HG02852 (cell line): ENCODE results near the gene SRGAP3.

Source experiments
- ATAC-seq: cut with Tn5 transposase; IDR thresholded peaks from one replicate; pipeline ENCODE4 v1.9.1; 2021; ENCODE audit warnings: mild to moderate bottlenecking, moderate library complexity; ENCODE audit not compliant: unreplicated experiment

Gene SRGAP3

DNA sequence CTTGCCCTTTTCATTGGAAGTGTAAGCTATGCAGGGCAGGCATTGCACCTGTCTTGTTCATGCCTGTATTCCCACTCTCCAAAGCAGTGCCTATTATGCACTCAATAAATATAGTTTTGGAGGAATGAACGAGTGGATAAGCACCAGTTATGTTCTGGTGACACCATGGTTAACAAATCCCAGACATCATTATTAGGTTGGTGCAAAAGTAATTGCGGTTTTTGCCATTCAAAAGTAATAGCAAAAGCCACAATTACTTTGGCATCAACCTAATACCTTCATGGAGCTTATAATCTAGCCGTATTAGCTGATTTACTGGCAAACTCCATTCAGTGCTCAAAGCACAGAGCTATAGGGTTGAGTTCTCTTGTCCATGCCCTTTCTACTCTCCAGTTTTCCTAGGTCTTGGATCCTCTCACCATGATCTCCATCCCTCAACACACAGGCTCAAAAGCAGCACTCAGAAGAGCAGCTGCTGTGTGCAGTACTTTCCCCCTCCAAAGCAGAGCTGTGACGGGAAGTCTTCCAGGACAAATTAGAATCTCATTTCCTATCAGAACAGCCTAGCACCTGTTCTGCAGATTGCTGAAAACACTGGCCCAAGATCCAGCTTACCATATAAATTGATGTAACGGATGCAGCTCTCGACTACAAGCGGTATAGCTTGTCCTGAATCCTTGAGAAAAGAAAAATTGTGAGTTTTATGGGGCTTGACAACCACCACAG lies 223.0 kb downstream of the SRGAP3 start:
- no peak for ATAC-seq

DNA sequence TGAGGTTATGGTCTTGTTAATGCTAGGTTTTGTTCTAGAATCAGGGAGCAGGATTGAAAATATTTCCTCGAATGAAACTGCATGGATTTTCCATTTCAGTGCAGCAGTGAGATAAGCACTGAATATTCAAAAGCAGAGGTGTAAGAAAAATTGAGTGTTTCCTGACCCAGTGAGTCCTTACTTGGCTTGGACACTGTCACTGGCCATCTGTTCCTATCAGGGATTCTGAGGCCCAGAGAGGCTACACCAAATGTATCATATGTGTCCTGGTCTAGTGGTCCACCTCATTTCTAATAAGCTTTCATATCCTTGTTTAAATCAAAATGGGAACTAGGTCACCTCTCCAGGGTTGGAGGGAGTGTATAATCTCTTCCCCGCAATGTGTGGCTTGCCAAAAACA lies 225.1 kb downstream of the SRGAP3 start:
- no peak for ATAC-seq

DNA sequence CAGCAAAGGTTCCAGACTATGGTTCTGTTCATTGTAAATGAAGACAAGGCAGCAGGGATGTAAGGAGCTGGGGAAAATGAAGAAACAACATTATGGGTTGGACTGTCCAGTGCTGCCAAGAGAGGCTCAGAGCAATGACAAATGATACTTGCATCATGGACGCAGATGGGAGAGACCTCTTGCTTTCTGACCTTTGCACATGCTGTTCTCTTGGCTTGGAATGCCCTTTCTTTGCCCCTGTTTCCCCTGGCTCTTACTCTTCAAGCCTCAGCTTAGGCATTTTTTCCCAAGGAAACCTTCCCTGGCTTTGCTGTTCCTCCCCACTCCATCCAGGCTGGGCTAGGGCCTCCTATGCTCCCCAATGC lies 226.2 kb downstream of the SRGAP3 start:
- ATAC-seq, result no peak

DNA sequence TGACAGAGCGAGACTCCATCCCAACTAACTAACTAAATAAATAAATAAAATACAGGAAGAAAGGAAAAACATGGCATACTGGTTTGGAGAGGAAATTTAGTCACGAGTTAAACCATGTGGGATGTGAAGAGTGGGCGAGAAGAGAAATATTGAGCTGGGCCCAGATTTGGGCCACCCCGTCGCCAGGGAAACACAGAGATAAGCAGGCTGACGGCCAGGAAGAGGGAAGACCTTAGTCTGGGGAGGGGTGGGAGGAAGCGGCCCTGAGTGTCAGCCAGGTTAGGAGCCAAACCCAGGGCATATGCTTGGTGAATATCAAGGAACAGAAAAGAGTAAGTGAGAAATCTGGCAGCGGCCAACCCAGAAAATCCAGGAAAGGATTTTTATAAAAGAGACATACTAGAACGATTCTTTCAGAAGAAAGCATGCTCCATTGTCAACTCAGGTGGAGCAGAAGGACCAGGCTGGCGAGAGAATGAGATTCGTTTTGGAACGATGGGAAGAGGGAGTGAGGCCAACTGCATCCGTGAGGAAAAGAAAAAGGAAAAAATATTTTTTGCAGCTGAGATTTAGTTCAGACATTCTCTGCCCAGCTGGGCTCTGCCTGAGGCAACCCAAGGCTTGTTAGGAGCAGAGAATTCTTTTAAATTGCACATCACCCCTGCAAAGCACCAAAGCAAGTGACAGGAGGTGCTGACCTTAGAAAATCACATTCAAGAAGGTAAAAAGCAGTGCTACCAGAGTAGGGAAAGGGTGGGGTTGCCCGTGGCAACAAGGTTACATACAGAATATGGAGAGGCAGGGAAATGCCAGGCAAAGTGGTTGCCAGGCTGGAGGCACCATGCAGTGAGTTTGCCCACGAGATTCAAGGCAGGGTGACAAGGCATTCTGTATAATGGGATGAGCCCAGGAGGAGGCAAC lies 226.9 kb downstream of the SRGAP3 start:
- ATAC-seq, result no peak

DNA sequence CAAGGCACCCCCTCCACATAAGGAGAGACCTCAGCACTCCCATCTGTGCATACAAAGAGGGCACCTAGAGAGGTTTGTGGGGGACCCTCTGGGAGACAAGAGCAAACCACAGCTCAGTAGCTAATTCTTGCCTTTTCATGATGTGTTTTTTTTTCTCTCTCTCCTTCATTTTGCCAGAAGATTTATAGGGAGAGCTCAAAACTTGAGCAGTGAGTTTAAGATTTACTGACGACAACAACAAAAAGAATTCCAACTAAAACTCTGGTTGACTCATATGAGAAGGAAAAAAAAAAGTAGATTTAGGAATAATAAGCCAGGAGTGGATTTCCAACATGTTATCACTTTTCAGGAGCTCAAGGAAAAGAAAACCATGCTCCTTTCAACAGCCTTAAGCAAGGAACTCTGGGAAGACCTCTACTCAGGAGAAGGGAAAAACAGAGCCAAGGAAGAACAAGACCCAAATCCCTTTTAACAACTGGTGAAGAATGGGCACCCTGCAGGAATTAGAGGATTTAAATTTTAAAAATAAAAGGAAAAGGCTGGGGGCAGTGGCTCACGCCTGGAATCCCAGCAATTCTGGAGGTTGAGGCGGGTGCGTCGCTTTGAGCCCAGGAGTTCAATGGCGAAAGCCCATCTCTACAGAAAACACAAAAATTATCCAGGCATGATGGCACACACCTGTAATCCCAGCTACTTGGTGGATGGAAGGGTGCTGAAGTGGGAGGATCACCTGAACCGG lies 228.0 kb downstream of the SRGAP3 start:
- no peak for ATAC-seq

DNA sequence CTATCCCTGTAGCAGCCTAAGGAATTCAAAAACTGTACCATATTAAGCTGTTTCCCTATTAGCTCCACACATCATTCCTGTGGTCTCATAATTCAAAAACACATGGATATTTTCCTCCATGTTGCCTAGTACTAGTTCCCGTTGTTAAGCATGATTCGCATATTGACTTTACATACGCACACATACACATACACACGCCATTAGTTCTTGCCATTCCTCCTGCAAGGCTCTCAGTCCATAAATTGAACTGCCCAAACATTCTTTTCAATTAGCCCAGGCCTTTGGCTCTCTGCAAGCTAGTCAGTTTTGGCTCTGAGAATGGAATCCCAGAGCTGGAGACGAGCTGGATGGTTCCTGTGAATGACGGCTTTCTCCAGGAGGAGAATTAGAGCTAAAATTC lies 229.0 kb downstream of the SRGAP3 start:
- ATAC-seq, result no peak

DNA sequence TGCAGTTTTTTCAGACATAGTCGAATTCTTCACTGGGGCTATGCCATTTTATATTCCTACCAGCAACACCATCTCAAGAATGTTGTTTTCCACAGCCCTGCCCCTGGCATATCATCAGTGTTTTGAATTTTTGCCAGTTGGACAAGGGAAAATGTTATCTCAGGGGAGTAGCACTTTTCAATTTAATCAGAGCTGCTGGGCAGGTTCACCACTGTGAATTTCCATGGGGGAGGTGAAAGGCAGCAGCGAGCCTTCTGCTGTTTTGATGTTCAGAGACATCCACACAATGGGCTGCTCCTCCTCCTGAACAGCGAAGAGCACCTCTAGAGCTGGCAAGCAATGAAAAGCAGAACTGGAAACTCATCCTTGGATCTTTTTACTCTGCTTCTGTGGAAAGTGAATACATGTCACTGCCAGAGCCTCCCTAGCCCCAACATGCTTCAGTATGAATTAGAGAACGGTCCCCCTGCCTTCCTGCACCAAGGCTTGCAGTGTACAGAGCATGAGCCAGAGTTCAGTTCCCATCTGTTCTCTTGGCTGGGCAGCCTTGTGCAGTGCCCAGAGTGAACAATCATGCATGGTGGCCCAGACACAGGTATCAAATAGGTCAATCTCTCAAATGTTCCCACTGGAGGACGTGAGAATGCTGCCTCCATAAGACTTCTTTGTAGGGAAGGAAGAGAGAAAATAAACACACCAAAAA lies 230.0 kb downstream of the SRGAP3 start:
- no peak for ATAC-seq

DNA sequence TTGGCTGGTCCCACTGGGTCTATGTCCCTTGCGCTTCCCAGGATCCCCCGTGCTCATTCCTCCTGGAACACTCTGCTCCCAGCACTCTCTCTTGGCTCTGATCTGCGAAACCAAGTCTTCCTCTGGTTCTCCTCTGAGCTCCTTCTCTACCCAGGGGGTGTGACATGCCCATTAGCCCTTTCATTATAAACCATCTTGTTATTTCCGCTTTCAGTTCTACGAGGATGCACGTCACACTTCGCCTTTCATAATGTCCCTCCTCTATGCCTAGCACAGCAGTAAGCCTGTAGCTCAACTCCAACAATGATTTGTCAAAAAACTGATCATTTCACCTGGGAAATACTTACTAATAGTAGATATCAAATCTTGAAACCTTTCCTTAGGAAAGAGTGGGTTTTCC lies 234.2 kb downstream of the SRGAP3 start:
- ATAC-seq, result no peak

DNA sequence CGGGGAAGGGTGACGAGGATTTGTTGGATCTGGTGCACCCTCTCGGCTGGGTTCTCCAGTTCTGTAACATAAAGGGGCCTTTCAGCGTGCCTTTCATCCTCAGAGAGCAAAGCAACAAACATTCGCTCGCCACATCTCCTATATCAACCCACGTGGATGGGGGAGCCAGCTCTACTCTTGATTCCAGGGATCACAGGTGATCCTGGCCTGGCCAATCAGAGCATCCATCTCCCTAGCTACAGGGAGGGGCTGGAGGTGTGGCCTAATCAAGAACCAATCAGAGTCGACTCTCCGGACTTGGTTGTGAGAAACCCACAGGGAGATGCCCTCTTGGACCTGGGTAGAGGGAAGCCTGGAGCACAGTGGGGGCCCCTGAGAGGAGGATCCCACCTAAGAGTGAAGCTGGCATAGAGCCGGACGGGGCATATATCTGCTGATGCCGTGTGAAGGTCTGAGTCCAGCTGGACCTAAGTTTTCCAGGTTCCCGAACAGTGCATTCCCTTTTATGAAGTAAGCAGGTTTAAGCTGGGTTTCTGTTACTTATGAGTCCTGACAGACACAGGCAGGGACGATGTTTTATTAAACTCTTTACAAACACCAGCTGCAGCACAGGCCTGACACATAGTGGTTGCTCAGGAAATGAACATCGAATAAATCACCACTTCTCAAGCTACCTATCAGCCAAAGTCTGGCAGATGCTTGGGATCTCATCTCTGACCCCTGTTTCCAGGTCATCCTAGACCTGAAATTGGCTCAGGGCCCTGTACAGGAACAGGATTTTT lies 235.5 kb downstream of the SRGAP3 start:
- ATAC-seq, result no peak

DNA sequence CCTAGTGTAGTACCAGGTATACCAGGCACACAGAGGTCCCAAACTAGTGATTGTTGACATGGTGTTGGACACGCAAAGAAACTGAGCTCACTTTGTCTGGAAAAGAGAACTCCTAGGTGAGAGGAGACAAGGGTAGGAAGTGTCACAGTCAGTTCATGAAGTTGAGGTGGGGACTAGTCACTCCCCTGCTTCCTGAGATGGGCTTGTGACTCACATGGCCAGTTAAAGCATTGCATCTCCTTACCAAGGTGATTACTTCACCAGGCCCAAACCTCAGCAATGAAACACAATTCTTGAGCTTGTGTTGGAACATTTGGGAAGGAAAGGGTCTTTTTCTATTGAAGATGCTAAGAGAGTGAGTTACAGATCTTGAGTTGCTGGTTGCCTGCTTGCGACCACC lies 236.9 kb downstream of the SRGAP3 start:
- no peak for ATAC-seq

DNA sequence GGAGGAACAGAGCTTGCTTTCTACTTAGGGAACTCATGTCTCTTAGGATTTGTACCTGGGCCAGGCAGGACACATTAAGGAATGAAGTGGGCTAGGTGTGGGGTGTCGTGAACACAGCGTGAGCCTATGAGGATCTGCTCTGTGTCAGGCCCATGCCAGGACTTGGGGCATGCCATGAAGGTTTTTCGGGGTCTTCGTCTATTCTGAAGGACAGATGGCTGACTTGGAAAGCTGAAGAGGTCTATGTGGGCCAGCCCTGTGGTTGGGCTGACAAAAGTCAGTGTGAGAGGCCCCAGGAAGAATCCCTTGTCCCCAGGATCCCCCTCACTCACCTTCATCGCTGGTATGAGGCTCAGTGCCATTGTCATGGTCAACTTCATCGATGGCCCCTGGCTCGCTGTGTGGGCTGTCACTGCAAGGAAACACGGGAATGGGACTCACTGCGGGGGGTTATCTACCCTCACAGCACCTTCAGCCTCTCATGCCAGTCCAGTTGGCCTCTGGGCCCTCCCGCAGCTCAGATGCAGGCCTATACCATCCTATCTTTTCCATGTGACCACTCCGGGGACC lies 239.4 kb downstream of the SRGAP3 start:
- no peak for ATAC-seq

DNA sequence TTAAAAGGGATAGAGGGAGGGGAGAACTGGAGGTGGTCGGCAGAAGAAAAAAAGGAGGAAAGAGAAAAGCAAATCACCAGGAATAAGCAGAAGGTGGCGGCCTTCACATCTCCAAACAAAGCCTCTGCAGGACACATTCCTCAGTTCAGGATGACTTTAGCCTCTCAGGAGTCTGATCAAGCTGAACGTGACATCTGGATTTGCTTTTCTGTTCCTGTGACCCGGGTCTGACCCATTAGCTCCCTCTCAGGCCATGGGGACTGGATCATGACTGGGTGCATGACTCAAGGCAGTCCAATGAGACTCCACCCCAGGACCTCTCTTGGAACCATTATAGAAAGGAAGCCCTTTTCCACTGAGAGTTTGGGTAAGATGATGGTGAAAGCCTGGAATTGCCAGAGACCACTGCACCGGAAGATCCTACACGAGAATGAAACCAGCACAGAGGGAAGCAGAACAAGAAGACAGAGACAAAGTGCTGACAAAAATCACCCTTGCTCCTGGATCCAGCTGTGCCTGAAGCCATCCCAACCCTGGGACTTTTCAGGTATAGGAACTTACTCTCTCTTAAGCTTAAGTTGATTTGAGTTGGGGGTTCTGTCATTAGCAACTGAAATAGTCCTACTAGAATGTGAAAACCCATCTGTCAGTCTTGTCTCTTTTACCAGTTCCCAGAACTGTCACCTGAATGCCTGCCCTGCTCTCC lies 240.7 kb downstream of the SRGAP3 start:
- ATAC-seq, result no peak

DNA sequence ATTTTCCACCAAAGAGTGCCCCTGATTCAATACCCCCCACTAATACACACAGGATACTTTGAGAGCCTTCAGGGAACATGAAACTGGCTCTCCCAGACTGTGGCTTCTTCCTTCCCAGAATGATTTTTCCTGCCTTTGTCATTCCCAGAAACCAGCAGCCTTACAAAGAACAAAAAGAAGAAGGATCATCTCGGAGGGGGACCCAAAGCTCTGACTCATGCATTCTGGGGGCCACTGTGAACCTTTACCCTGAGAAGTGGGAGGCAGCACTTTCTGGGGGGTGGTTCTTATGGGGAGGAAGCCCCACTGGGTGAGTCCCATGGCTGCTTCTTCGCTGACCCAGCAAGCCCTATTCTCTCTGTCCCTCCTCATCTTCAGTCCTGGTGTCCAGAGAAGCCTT lies 241.5 kb downstream of the SRGAP3 start:
- no peak for ATAC-seq

DNA sequence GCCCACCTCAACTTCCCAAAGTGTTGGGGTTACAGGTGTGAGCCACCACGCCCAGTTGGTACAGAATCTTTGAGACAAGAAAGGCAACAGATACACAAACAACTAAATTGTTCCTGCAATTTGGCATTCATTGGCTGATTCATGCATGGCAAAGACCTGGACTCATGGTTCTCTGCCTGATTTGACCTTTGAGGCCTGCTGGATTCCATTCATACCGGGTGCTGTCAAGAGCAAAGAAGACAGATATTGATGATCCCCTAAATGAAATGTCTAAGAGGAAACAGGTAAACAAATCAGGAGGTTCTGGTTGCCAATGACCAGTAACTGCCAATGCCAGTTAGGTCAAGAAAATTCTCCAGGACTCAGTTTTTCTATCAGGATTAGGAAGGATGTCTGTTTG lies 242.2 kb downstream of the SRGAP3 start:
- ATAC-seq, result no peak

DNA sequence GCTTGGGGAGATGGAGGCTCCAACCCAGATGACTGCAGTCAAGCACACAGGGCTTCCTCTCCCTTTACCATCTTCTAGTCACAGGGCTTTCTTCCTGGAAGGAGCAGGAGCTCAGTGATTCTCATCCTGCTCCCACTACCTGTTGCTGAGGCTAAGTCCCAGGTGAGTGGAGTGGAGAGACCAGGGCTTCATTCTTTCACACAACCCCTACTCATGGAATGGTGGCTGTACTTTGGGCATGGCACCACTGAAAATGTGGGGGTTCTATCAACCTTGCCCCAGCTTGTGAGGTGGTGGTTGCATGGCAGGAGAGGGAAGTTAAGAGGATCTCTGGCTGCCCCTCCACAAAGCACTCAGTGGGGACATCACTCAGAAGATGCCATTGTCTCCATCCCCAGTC lies 249.4 kb downstream of the SRGAP3 start:
- no peak for ATAC-seq

DNA sequence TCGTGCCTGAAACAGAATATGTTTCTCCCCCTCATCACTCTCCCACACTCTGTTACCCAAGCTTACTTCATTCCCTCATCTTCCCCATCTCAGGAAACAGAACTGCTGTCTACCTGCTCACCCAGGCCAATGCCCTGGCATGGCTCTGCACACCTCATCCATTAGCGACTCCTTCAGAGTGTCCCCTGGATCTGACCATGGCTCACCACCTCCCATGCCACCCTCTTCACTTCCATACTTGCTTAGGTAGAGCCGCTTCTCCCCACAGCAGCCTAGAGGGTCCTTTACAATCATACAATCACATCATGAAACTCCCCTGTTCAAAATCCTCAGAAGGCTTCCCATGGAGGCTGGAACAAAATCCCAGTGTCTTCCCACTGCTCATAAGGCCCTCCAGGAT lies 252.3 kb downstream of the SRGAP3 start:
- ATAC-seq, result no peak

DNA sequence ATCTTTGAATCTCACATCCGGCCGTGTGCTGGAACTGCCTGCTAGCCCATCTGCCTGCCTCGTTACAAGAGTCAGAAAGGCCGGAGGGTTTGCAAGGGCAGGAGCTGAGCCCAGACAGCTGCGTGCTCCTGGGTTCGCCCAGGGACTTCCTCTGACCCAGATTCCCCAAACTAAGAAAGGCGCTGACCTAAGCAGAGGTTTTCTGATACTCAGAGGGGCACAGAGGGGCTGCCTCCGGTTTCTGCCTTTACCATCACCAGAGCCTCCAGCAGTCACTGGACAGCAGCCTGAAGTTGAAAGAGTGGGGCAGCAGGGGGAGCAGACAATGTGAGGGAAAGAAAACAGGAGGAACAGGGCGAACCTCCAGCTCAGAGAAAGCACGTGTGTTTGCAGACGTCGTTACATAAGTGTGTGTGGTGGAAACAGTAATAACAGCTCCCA lies 252.7 kb downstream of the SRGAP3 start:
- no peak for ATAC-seq

DNA sequence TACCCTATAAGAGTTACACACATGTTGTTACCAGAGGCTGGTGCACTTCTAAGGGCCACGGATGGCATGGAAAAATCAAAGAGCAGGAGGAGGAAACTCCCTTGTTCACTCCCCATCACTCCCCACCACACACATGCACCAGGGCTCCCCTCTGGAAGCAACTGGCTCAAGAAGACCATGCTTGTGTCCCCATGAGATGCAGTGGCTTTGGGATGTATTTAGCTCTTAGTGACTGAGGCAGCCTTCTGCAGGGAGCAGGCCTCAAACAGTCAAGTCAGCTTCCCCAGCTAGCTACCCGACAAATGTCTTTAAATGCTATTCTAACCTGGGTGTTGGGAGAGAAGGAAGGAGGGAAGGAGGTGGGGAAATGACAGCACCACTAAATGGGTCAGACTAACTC lies 253.2 kb downstream of the SRGAP3 start:
- no peak for ATAC-seq

DNA sequence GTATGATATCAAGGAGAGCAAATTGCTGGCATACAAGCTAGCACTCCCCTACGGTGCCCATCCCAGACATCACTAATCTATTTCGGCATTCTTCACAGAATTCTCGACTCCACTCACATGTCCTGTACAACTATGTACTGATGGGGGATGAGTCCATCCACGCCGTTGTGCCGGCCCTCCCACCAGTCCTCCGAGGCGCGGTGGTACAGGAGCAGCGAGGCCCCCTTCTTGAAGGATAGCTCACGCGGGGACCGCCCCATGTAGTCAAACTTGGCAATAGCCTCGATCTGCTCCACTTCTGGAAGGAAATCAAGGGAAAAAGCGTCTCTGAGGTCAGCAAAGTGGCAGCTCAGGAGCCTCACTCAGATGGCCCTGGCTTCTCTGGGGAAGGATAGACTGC lies 255.2 kb downstream of the SRGAP3 start:
- ATAC-seq, result no peak
